Aorta (tissue), 5 donors: ENCODE data around the gene FANCE. TPM values are rescaled to one million over a fixed set of nuclear protein-coding genes. Genes with fewer than 3 reads are reported as not detected.

Source experiments
- ATAC-seq: fragments of 200-7000 bp; cut with Tn5 transposase; one replicate; pipeline ENCODE4 v1.9.1; 2022; ENCODE audit warnings: moderate library complexity; ENCODE audit not compliant: low FRiP score
- DNase-seq, 2 donors: peaks; one replicate each; pipeline ENCODE4 v3.0.0-alpha.2; 2020
- H3K27ac ChIP-seq, 2 donors: one replicate each; pipeline ENCODE4 v1.5.1; 2013; ENCODE audit warnings: low read length in 2 of 2, mild to moderate bottlenecking in 2 of 2, moderate library complexity in 2 of 2, control low read depth in 1 of 2, inconsistent platforms in 1 of 2, low read depth in 1 of 2
- H3K27me3 ChIP-seq, 2 donors: one replicate each; pipeline ENCODE4 v1.6.1; 2013; ENCODE audit warnings: control low read depth in 1 of 2, low read length in 1 of 2, mild to moderate bottlenecking in 1 of 2, moderate library complexity in 1 of 2; ENCODE audit not compliant: insufficient read depth in 2 of 2, control insufficient read depth in 1 of 2
- H3K36me3 ChIP-seq, 2 donors: one replicate each; pipeline ENCODE4 v1.6.1; 2013; ENCODE audit warnings: control low read depth in 1 of 2, low read length in 1 of 2, mild to moderate bottlenecking in 1 of 2; ENCODE audit not compliant: insufficient read depth in 2 of 2, control insufficient read depth in 1 of 2
- H3K4me1 ChIP-seq, 2 donors: one replicate each; pipeline ENCODE4 v1.6.1; 2013; ENCODE audit warnings: low read length in 2 of 2, control low read depth in 1 of 2, mild to moderate bottlenecking in 1 of 2, moderate library complexity in 1 of 2; ENCODE audit not compliant: insufficient read depth in 2 of 2, control insufficient read depth in 1 of 2
- H3K4me3 ChIP-seq, 2 donors: one replicate each; pipeline ENCODE4 v1.5.1; 2013; ENCODE audit warnings: low read length in 2 of 2, control low read depth in 1 of 2, mild to moderate bottlenecking in 1 of 2
- H3K9me3 ChIP-seq: one replicate; pipeline ENCODE4 v1.6.1; 2013; ENCODE audit warnings: mild to moderate bottlenecking, low read length; ENCODE audit not compliant: control insufficient read depth
- WGBS, 2 donors: extraction: QIAGEN DNeasy Blood & Tissue Kit; methylation state at CpG; one replicate each; pipeline ENCODE4 v1.1.7; 2013; 5-methylcytosine and 5-hydroxymethylcytosine counted together
- intact Hi-C, 2 donors: fragments of 100-400 bp; cut with DNase I; formaldehyde crosslinking; loops; one replicate each; pipeline versions ENCODE4 v1.14.2 to v1.15.0; 2022
- polyA plus RNA-seq, 2 donors: library from polyadenylated mRNA; stranded (reverse); fragments of 200-250 nt; gene quantifications; one replicate each; pipeline ENCODE4 v1.2.3, GENCODE V29; 2013
- total RNA-seq, 2 donors: library from RNA; stranded (reverse); fragmentation: NEBNext Ultra II Directional; extraction: Animal tissue kit (Norgen Biotek cat#: 25700); gene quantifications; one replicate each; pipeline ENCODE4 v1.2.1, GENCODE V29; 2021
- donor health status: healthy with polysubstance abuse.
- donor health status: Bipolar disorder and iron deficiency.
- donor health status: DM: no; HTN: no; CAD: no.
- donor health status: DM: no; HTN: no; CAD: no.
- donor health status: DM: yes; HTN: yes; CAD: no.

FANCE gene
- total and polyA plus RNA-seq, 4 donors: 1.3 to 5.5 (median 4.6) TPM

GRCh38 chr6:35412102-35412501, 40.0 kb upstream of the FANCE start:
- no peak overlapping the region for H3K4me3 ChIP-seq
- H3K27me3 ChIP-seq: no peaks in the 10 kb centered on the region
- DNase-seq (no peak), ATAC-seq (no peak)
- no peaks in the 10 kb centered on the region for H3K36me3 ChIP-seq
- H3K9me3 ChIP-seq: no peaks in the 10 kb centered on the region
- intact Hi-C loops: no loop called here
- no peaks in the 10 kb centered on the region for H3K4me1 ChIP-seq
- WGBS, 2 donors: 87 to 90% methylated on average over 8 of the region's 8 CpGs
- H3K27ac ChIP-seq: no peak overlapping the region

DNA sequence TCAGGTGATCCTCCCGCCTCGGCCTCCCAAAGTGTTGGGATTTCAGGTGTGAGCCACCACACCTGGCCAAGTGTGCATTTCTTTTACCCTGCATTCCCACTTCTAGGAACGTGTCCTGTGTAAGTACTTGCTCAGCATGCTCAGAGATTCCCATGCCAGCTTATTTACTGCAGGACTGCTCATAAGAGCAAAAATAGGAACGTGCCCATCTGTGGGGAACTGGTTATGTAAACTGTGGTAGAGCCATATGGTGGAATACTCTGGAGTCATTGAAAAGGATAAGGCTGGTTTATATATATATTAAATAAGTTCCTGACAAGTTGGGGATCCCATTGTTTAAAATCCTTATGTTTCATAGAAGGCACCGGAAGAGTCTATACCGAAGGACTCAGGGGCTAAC, 38.2 kb upstream of the FANCE start:
- intact Hi-C loops: loop anchor here (2.0 kb wide), 2 partner anchors 35 to 71 kb away; partner anchors contain the start of gene PPARD (in 2 of the 2)
- H3K9me3 ChIP-seq: no peaks in the 10 kb centered on the region
- no peak for ATAC-seq
- no peak for DNase-seq
- no peak overlapping the region for H3K4me3 ChIP-seq
- H3K27ac ChIP-seq: no peak overlapping the region
- WGBS, 2 donors: 89 to 90% methylated on average over 6 of the region's 6 CpGs
- H3K36me3 ChIP-seq: peaks cover 0 to 4% of the 10 kb centered on the region in 2 donors
- H3K27me3 ChIP-seq: no peaks in the 10 kb centered on the region
- no peaks in the 10 kb centered on the region for H3K4me1 ChIP-seq

DNA sequence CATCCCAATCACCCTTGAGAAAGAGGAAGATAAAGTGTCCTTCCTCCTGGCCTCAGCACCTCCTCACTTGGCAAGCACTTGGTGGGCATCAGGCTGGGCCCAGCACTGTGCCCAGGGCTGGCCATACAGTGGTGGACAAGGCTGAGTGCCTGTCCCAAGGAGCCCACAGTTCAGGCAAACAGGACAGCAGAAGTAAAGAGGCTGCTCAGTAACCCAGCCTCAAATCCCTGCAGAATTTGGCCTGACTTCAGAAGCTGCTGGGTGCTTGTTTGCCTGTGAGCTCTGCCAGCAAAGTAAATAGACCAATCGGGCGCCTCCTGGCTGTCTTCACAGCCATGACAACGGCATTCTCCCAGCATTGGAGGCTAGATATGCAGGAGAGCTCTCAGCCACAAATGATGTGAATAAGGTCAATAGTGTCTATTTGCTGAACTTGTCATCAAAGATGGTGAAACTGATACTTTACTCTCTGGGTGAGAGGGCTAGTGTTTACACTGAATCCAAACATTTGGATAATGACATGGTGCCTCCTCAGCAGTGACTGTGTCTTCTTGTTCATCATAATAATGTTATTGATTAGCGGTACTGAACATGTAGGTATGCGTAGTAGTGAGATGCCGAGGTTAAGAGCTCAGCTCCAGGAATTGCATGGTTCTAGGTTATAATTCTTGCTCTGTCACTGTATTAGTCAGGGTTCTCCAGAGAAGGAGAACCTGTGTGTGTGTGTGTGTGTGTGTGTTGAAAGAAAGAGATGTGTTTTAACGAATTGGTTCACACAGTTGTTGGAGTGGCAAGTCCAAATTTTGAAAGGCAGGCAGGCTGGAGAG, 36.9 kb upstream of the FANCE start:
- intact Hi-C loops: loop anchor here (2.0 kb wide), 2 partner anchors 34 to 72 kb away; partner anchors contain the start of gene PPARD (in 2 of the 2)
- DNase-seq (peak; percentile 76 to 81), ATAC-seq (peak; percentile 76)
- H3K9me3 ChIP-seq: no peaks in the 10 kb centered on the region
- no peaks in the 10 kb centered on the region for H3K4me1 ChIP-seq
- H3K36me3 ChIP-seq: peaks cover 0 to 5% of the 10 kb centered on the region in 2 donors
- H3K27ac ChIP-seq: no peak overlapping the region
- 48 to 49% methylated on average over 7 of the region's 7 CpGs for WGBS, 2 donors
- no peak overlapping the region for H3K4me3 ChIP-seq
- no peaks in the 10 kb centered on the region for H3K27me3 ChIP-seq

DNA sequence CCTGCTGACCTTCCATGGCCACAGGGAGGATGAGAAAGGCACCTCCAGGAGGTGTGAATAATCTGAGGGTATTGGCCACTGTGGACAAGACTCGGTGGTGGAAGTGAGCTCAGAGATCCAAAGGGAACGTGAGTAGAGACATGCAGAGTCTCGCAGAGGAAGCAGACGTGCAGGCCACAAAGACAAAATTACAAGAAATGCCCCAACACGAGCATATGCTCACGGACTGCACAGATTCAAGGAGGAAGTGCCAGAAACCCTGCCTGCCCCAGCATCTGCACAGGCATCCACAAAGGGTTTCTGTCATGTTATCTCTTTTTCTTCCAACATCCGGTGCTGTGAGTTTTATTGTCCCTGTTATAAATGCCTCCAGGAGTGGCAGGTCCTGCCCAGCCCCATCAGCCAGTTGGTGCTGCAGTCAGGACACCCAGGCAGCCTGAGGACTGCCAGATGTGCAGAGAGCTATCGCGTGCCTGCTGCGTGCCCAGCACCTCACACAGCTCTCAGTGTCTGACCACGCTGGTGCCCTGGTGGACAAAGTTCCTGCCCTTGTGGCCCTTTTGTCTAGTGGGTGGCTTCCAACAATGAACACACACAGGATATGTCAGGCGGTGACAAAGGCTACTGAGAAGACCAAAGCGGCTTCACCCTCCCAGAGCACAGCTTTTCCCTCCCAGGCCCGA, 34.0 kb upstream of the FANCE start:
- no peaks in the 10 kb centered on the region for H3K4me1 ChIP-seq
- intact Hi-C loops: no loop called here

GRCh38 chr6:35419417-35419816, 32.7 kb upstream of the FANCE start:
- H3K36me3 ChIP-seq: peaks cover 3 to 12% of the 10 kb centered on the region in 2 donors
- WGBS, 2 donors: 66 to 68% methylated on average over 5 of the region's 5 CpGs
- DNase-seq (no peak), ATAC-seq (no peak)
- no peaks in the 10 kb centered on the region for H3K9me3 ChIP-seq
- no peak overlapping the region for H3K4me3 ChIP-seq
- H3K27ac ChIP-seq: no peak overlapping the region
- no peaks in the 10 kb centered on the region for H3K4me1 ChIP-seq
- H3K27me3 ChIP-seq: no peaks in the 10 kb centered on the region
- intact Hi-C loops: no loop called here

More for the DNA sequence above, 34.0 kb upstream of the FANCE start:
- Histone ChIP-seq H3K27ac (no peak overlapping the region), H3K27me3 (no peaks in the 10 kb centered on the region), H3K9me3 (no peaks in the 10 kb centered on the region), H3K4me3 (no peak overlapping the region), H3K36me3 (peaks cover 3 to 8% of the 10 kb centered on the region in 2 donors)
- 86 to 91% methylated on average over 14 of the region's 14 CpGs for WGBS, 2 donors
- DNase-seq: peak in 1 of 2 donors; percentile 58
- ATAC-seq: no peak

DNA sequence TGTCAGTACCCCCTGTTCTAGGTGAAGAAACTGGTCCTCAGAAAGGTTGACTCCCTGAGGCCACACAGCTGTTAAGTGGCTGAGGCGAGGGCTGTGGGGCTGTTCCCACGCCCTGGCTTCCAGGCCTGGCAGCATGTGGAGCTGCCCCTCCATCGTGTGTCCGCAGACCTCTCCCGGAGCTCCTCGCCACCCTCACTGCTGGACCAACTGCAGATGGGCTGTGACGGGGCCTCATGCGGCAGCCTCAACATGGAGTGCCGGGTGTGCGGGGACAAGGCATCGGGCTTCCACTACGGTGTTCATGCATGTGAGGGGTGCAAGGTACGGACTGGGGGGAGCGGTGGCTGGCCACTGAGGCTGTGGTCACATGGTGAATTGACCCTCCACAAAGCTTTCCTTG, 32.2 kb upstream of the FANCE start:
- no peaks in the 10 kb centered on the region for H3K9me3 ChIP-seq
- no peak overlapping the region for H3K4me3 ChIP-seq
- H3K27me3 ChIP-seq: no peaks in the 10 kb centered on the region
- no peaks in the 10 kb centered on the region for H3K4me1 ChIP-seq
- H3K36me3 ChIP-seq: peaks cover 3 to 16% of the 10 kb centered on the region in 2 donors
- DNase-seq (no peak), ATAC-seq (no peak)
- no peak overlapping the region for H3K27ac ChIP-seq
- 95 to 96% methylated on average over 14 of the region's 14 CpGs for WGBS, 2 donors
- intact Hi-C loops: no loop called here

DNA sequence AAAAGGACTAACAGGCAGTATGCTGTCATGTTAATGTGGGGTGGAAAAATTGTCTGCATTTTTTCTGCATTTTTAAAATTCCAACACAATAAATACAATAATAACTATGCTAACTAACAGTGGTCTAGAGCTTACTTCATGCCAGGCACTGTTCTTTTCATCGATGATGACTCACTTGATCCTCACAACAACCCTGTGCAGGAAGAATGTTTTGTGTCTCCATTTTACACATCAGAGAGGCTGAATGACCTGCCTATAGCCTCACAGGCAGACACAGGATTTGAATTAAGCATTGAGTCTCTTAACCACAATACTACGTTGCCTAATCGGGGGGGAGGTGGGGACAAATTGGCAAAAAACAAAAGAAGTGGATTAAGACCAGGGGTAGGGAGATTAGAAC, 26.9 kb upstream of the FANCE start:
- Histone ChIP-seq H3K36me3 (peaks cover 3 to 11% of the 10 kb centered on the region in 2 donors), H3K27me3 (no peaks in the 10 kb centered on the region)
- intact Hi-C loops: no loop called here

DNA sequence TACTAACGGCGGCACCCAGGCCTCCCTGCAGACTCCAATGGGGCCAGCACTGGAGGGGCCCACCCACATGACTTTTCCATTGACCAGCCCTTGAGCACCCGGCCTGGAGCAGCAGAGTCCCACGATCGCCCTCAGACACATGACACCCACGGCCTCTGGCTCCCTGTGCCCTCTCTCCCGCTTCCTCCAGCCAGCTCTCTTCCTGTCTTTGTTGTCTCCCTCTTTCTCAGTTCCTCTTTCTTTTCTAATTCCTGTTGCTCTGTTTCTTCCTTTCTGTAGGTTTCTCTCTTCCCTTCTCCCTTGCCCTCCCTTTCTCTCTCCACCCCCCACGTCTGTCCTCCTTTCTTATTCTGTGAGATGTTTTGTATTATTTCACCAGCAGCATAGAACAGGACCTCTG, 26.1 kb upstream of the FANCE start:
- intact Hi-C loops: no loop called here
- Histone ChIP-seq H3K9me3 (peaks cover 4% of the 10 kb centered on the region), H3K27ac (no peak overlapping the region), H3K36me3 (peaks cover 3 to 11% of the 10 kb centered on the region in 2 donors), H3K4me1 (no peaks in the 10 kb centered on the region), H3K4me3 (no peak overlapping the region), H3K27me3 (no peaks in the 10 kb centered on the region)
- WGBS, 2 donors: 85 to 87% methylated on average over 8 of the region's 8 CpGs
- no peak for ATAC-seq
- peak in 1 of 2 donors; percentile 76 for DNase-seq

More for the DNA sequence above, 26.9 kb upstream of the FANCE start:
- DNase-seq (no peak), ATAC-seq (no peak)
- no peak overlapping the region for H3K27ac ChIP-seq
- 59 to 62% methylated on average over 3 of the region's 3 CpGs for WGBS, 2 donors
- H3K4me3 ChIP-seq: no peak overlapping the region
- H3K4me1 ChIP-seq: no peaks in the 10 kb centered on the region
- H3K9me3 ChIP-seq: peaks cover 4% of the 10 kb centered on the region
